MM.1S (cell line): ENCODE measurements around the gene ANKIB1.

ENCODE experiments used
- DNase-seq: peaks from one replicate; pipeline ENCODE4 v3.0.0-alpha.2; 2015
- H2AFZ ChIP-seq: fragments of 300-600 bp; sonication (generic); 2 replicates; pipeline ENCODE4 v1.6.0; 2016; ENCODE audit warnings: antibody characterized with exemption, low read length
- H3F3A ChIP-seq: fragments of 300-600 bp; sonication (generic); 2 replicates; pipeline ENCODE4 v1.6.1; 2016; ENCODE audit warnings: mild to moderate bottlenecking, antibody characterized with exemption, low read length, moderate library complexity, mixed read lengths; ENCODE audit not compliant: insufficient read depth
- H3K27ac ChIP-seq: fragments of 300-600 bp; sonication (generic); 2 replicates; pipeline ENCODE4 v1.5.1; 2016; ENCODE audit warnings: mild to moderate bottlenecking, low read length
- H3K27me3 ChIP-seq: fragments of 300-600 bp; sonication (generic); replicated peaks from 2 replicates; pipeline ENCODE4 v1.6.0; 2016; ENCODE audit warnings: low read length; ENCODE audit not compliant: insufficient read depth
- H3K36me3 ChIP-seq: fragments of 300-600 bp; sonication (generic); replicated peaks from 2 replicates; pipeline ENCODE4 v1.6.1; 2016; ENCODE audit warnings: mild to moderate bottlenecking, low read length, mixed read lengths; ENCODE audit not compliant: insufficient read depth
- H3K4me1 ChIP-seq: fragments of 300-600 bp; sonication (generic); 2 replicates; pipeline ENCODE4 v1.6.1; 2016; ENCODE audit warnings: low read length, mixed read lengths
- H3K4me2 ChIP-seq: fragments of 300-600 bp; sonication (generic); 2 replicates; pipeline ENCODE4 v1.6.0; 2016; ENCODE audit warnings: low read depth, low read length
- H3K4me3 ChIP-seq: fragments of 300-600 bp; sonication (generic); 2 replicates; pipeline ENCODE4 v1.5.1; 2016; ENCODE audit warnings: low read length, mixed read lengths
- H3K79me2 ChIP-seq: fragments of 300-600 bp; sonication (generic); 2 replicates; pipeline ENCODE4 v1.6.1; 2016; ENCODE audit warnings: mixed run types, low read length, mixed read lengths
- H3K9ac ChIP-seq: fragments of 300-600 bp; sonication (generic); 2 replicates; pipeline ENCODE4 v1.6.1; 2016; ENCODE audit warnings: low read length, mixed read lengths
- H3K9me2 ChIP-seq: fragments of 300-600 bp; sonication (generic); replicated peaks from 2 replicates; pipeline ENCODE4 v1.6.1; 2016; ENCODE audit warnings: mild to moderate bottlenecking, low read length, mixed read lengths; ENCODE audit not compliant: insufficient read depth
- H3K9me3 ChIP-seq: fragments of 300-600 bp; sonication (generic); replicated peaks from 2 replicates; pipeline ENCODE4 v1.6.1; 2016; ENCODE audit warnings: mild to moderate bottlenecking, low read length, mixed read lengths; ENCODE audit not compliant: insufficient read depth
- H4K20me1 ChIP-seq: fragments of 300-600 bp; sonication (generic); 2 replicates; pipeline ENCODE4 v1.6.1; 2016; ENCODE audit warnings: mild to moderate bottlenecking, low read length, moderate library complexity, mixed read lengths; ENCODE audit not compliant: insufficient read depth
- CTCF ChIP-seq: fragments of 300-600 bp; sonication (generic); IDR thresholded peaks from 2 replicates; pipeline ENCODE4 v1.5.1; 2016; ENCODE audit warnings: antibody characterized with exemption, low read length, mixed read lengths
- EZH2 ChIP-seq: fragments of 300-600 bp; sonication (generic); optimal IDR thresholded peaks from 2 replicates; pipeline ENCODE3; 2017; ENCODE audit warnings: low read depth, mild to moderate bottlenecking, antibody characterized with exemption, low read length, mixed read lengths
- EZH2phosphoT487 ChIP-seq: fragments of 300-600 bp; sonication (generic); IDR thresholded peaks from 2 replicates; pipeline ENCODE4 v1.6.1; 2018; ENCODE audit warnings: antibody characterized with exemption, low read length

ANKIB1 gene

GRCh38 chr7:92255308-92255707 lies 9.5 kb downstream of the ANKIB1 start:
- no peak overlapping the region for H3K9ac ChIP-seq
- no peaks in the 10 kb centered on the region for H3K9me3 ChIP-seq
- H3K36me3 ChIP-seq, result no peaks in the 10 kb centered on the region
- no peaks in the 10 kb centered on the region for H3K27me3 ChIP-seq
- H2AFZ ChIP-seq, result no peak overlapping the region
- H3K9me2 ChIP-seq, result no peaks in the 10 kb centered on the region
- H3K79me2 ChIP-seq, result peaks cover 88% of the 10 kb centered on the region
- H3F3A ChIP-seq, result no peaks in the 10 kb centered on the region
- no peaks in the 10 kb centered on the region for H4K20me1 ChIP-seq
- H3K27ac ChIP-seq, result no peak overlapping the region
- TF ChIP-seq EZH2 (no peak), EZH2phosphoT487 (no peak), CTCF (no peak)
- H3K4me2 ChIP-seq, result no peak overlapping the region
- DNase-seq, result no peak
- H3K4me1 ChIP-seq, result no peaks in the 10 kb centered on the region
- no peak overlapping the region for H3K4me3 ChIP-seq

GRCh38 chr7:92259062-92259461 lies 13.3 kb downstream of the ANKIB1 start:
- TF ChIP-seq EZH2 (no peak), CTCF (no peak), EZH2phosphoT487 (no peak)
- no peak overlapping the region for H3K9ac ChIP-seq
- H3K79me2 ChIP-seq, result peaks cover 77% of the 10 kb centered on the region

GRCh38 chr7:92259610-92260247 lies 14.0 kb downstream of the ANKIB1 start:
- H3K27ac ChIP-seq, result no peak overlapping the region
- no peak overlapping the region for H3K9ac ChIP-seq

More at GRCh38 chr7:92259062-92259461, 13.3 kb downstream of the ANKIB1 start:
- Histone ChIP-seq H3K9me2 (no peaks in the 10 kb centered on the region), H4K20me1 (no peaks in the 10 kb centered on the region), H3K9me3 (no peaks in the 10 kb centered on the region), H3F3A (no peaks in the 10 kb centered on the region), H3K27ac (no peak overlapping the region), H3K4me3 (no peak overlapping the region), H3K27me3 (no peaks in the 10 kb centered on the region), H3K4me2 (no peak overlapping the region), H3K4me1 (no peaks in the 10 kb centered on the region), H3K36me3 (no peaks in the 10 kb centered on the region), H2AFZ (no peak overlapping the region)
- DNase-seq, result no peak

More at GRCh38 chr7:92259610-92260247, 14.0 kb downstream of the ANKIB1 start:
- Histone ChIP-seq H3K4me2 (no peak overlapping the region), H3F3A (no peaks in the 10 kb centered on the region), H3K79me2 (peaks cover 78% of the 10 kb centered on the region), H3K27me3 (no peaks in the 10 kb centered on the region), H3K36me3 (no peaks in the 10 kb centered on the region), H3K4me1 (no peaks in the 10 kb centered on the region), H3K4me3 (no peak overlapping the region), H3K9me3 (no peaks in the 10 kb centered on the region), H2AFZ (no peak overlapping the region), H4K20me1 (no peaks in the 10 kb centered on the region), H3K9me2 (no peaks in the 10 kb centered on the region)
- TF ChIP-seq EZH2phosphoT487 (no peak), CTCF (no peak), EZH2 (no peak)
- DNase-seq, result no peak
